Thyroid gland (tissue), 4 donors: ENCODE measurements around the gene CDK5RAP2. TPM values are rescaled to one million over a fixed set of nuclear protein-coding genes. Genes with fewer than 3 reads are reported as not detected.
A peak's percentile ranks its signal among the peaks of the same experiment; 100 is the strongest.

ENCODE experiments used
- DNase-seq, 2 donors: peaks; one replicate each; pipeline ENCODE4 v3.0.0-alpha.2; 2019
- H3K27ac ChIP-seq, 3 donors: fragments of 200-600 bp; sonication (generic); 1 replicate in 2 of 3; 2 replicates in 1 of 3; pipeline ENCODE4 v1.5.1; 2016 to 2019; ENCODE audit warnings: mild to moderate bottlenecking in 1 of 3, moderate library complexity in 1 of 3
- H3K27me3 ChIP-seq: fragments of 200-600 bp; sonication (generic); one replicate; pipeline ENCODE4 v1.5.1; 2019
- H3K36me3 ChIP-seq, 2 donors: fragments of 200-600 bp; sonication (generic); one replicate each; pipeline ENCODE4 v1.5.1; 2016 to 2019
- H3K4me1 ChIP-seq, 2 donors: fragments of 200-600 bp; sonication (generic); one replicate each; pipeline ENCODE4 v1.5.1; 2017 to 2019
- H3K4me3 ChIP-seq, 3 donors: fragments of 200-600 bp; sonication (generic); replicated peaks in 1 of 3; 1 replicate in 2 of 3; 2 replicates in 1 of 3; pipeline ENCODE4 v1.5.1; 2016; ENCODE audit warnings: mild to moderate bottlenecking in 1 of 3
- H3K9me3 ChIP-seq: fragments of 200-600 bp; sonication (generic); one replicate; pipeline ENCODE4 v1.5.1; 2017
- POLR2A ChIP-seq, 2 donors: fragments of 450-650 bp; IDR thresholded peaks; one replicate each; pipeline ENCODE4 v1.6.1; 2017; ENCODE audit warnings: antibody characterized with exemption in 2 of 2, mild to moderate bottlenecking in 2 of 2, moderate library complexity in 1 of 2
- WGBS, 2 donors: methylation state at CpG; one replicate each; pipeline ENCODE4 v1.1.5; 2017; 5-methylcytosine and 5-hydroxymethylcytosine counted together
- intact Hi-C: fragments of 100-400 bp; cut with DNase I; formaldehyde crosslinking; loops from one replicate; pipeline ENCODE4 v1.15.1; 2023
- total RNA-seq, 4 donors: library from RNA; depleted of rRNA; stranded (reverse); fragments of >200 nt; gene quantifications; one replicate each; pipeline ENCODE4 v1.2.3, GENCODE V29; 2016
- TF ChIP-seq, protein P1 (sequence below), 6 experiments: fragments of 200-600 bp in 3 of 6; fragments of 450-650 bp in 3 of 6; sonication (generic) in 3 of 6; IDR thresholded peaks; one replicate each; pipeline ENCODE4 v1.5.1; 2016 to 2019; ENCODE audit warnings: antibody characterized with exemption in 6 of 6, mild to moderate bottlenecking in 2 of 6, inconsistent platforms in 1 of 6, moderate library complexity in 1 of 6

Gene CDK5RAP2
- total RNA-seq, 4 donors from 2014 or later: 39.5 to 51.9 (median 46.9) TPM

DNA sequence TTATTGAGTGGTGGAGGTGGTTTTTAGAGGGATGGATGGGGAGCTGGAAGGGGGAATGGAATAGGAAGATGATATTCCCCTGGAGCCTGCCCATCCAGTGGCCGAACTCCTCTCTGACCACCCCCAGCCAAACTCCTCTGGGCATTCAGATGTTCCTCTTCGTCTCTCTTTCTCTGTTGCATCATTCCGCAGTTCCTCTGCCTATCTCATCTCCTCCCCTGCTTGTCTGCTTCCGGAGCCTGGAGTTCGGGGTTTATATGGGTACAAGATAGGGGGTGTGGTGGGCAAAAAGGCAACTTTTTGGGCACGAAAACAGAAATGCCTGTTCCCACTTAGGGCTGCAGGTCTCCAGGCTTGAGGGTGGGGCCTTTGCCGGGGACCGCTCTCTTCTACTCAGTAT lies 12.2 kb upstream of the CDK5RAP2 start:
- Histone ChIP-seq H3K27ac (no peak overlapping the region), H3K27me3 (no peaks in the 10 kb centered on the region), H3K4me1 (no peaks in the 10 kb centered on the region), H3K9me3 (no peaks in the 10 kb centered on the region), H3K4me3 (no peak overlapping the region), H3K36me3 (no peaks in the 10 kb centered on the region)
- TF ChIP-seq, protein P1, sequence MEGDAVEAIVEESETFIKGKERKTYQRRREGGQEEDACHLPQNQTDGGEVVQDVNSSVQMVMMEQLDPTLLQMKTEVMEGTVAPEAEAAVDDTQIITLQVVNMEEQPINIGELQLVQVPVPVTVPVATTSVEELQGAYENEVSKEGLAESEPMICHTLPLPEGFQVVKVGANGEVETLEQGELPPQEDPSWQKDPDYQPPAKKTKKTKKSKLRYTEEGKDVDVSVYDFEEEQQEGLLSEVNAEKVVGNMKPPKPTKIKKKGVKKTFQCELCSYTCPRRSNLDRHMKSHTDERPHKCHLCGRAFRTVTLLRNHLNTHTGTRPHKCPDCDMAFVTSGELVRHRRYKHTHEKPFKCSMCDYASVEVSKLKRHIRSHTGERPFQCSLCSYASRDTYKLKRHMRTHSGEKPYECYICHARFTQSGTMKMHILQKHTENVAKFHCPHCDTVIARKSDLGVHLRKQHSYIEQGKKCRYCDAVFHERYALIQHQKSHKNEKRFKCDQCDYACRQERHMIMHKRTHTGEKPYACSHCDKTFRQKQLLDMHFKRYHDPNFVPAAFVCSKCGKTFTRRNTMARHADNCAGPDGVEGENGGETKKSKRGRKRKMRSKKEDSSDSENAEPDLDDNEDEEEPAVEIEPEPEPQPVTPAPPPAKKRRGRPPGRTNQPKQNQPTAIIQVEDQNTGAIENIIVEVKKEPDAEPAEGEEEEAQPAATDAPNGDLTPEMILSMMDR (IDR thresholded peaks at IDR 0.05): no peak
- TF ChIP-seq POLR2A (IDR thresholded peaks at IDR 0.05): no peak
- no peak for DNase-seq
- WGBS, 2 donors: 92 to 94% methylated on average over 8 of the region's 8 CpGs
- intact Hi-C loops: no loop called here

DNA sequence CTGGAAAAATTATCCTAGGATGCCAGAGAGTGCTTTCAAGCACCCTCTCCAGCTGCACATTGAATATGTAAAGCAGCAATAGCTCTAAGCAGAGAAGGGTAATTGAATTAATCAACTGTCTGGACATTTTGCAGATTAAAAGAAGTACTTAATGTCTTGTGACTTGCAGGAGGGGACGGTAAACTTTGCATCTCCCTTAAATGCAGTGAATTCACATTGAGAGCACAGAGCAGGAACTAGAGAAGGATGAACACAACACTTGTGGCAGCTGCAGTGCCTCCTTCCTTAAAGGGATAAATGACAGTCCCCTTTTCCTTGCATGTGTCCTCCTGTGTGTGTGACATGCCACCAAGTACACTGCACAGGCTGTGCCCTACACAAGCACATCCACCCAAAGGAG lies 7.4 kb upstream of the CDK5RAP2 start:
- Histone ChIP-seq H3K9me3 (no peaks in the 10 kb centered on the region), H3K4me3 (no peak overlapping the region), H3K27me3 (no peaks in the 10 kb centered on the region), H3K27ac (no peak overlapping the region), H3K4me1 (no peaks in the 10 kb centered on the region), H3K36me3 (no peaks in the 10 kb centered on the region)
- TF ChIP-seq, protein P1 (IDR thresholded peaks at IDR 0.05): no peak
- no peak for TF ChIP-seq POLR2A (IDR thresholded peaks at IDR 0.05)
- intact Hi-C loops: no loop called here
- DNase-seq: no peak
- WGBS, 2 donors: 38 to 65% methylated on average over 1 of the region's 1 CpG

DNA sequence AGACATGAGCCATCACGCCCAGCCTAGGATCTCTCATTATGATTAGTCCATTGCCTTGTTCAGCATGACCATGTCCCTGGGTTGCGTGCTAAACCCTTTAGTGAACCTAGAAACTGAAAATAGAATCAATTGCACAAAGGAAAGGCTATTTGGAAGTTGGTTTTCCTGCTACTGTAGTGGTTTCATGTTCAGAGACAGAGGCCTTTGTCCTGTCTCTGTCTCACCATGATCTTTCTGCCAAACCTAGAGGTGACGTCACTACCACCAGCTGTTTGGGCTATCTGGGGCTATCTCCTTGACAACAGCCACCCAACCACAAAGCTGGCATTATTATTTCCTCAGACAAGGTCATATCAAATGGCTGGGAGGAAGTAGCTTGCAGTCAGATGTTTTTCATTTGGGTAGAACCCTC lies 4.0 kb upstream of the CDK5RAP2 start:
- DNase-seq: no peak
- Histone ChIP-seq H3K9me3 (no peaks in the 10 kb centered on the region), H3K4me1 (peaks cover 4 to 5% of the 10 kb centered on the region in 2 donors), H3K27me3 (no peaks in the 10 kb centered on the region), H3K36me3 (no peaks in the 10 kb centered on the region), H3K27ac (no peak overlapping the region), H3K4me3 (no peak overlapping the region)
- intact Hi-C loops: no loop called here
- TF ChIP-seq POLR2A (IDR thresholded peaks at IDR 0.05): no peak
- TF ChIP-seq, protein P1 (IDR thresholded peaks at IDR 0.05): no peak
- 73% methylated on average over 3 of the region's 3 CpGs for WGBS, 2 donors

DNA sequence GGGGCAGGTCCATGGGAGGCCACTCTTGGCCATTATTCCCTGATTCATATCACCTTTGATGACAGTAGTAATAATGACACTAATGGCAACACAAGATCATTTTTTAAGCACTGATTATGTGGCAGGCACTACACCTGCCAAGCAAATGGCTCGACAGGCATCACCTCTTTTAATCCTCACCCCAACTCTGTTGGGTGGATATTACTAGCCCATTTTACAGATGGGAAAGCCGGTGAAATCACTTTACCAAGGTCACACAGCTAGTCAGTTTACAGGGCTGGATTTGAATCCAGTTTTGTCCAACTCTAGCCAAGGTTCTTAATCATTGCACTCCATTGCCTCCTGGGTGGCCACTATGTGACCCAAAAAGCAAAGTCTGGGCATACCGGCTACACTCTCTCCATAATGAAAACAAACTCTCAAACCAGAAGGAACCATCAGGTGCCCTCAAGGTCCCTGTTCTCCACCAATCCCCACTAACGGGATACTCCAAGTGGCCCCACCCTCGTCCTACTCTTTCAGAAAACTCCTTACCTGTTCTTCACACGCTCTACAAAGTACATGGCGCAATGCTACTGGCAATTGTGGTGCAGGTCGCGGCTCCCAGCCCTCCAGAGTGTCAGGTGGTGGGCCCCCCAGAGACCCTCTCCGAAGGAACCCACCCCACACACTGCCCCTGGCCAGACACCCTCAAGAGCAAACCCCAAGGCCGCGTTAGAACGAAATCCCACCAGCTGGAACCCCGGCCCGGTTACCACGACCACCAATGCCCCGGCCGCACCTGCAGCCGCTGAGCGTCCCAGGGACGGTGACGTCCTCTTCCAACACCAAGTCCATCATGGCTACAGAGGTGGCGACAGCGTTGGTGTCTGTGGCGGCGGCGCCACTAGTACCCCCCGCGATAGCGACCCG lies 572 bp downstream of the CDK5RAP2 start:
- peak overlapping the region in 2 of 3 donors; percentile 42 to 51 for H3K27ac ChIP-seq
- H3K36me3 ChIP-seq: no peaks in the 10 kb centered on the region
- H3K4me3 ChIP-seq: peak overlapping the region; percentile 56 to 95 (median 73)
- intact Hi-C loops: no loop called here
- peaks cover 9 to 10% of the 10 kb centered on the region in 2 donors for H3K4me1 ChIP-seq
- no peaks in the 10 kb centered on the region for H3K27me3 ChIP-seq
- 9 to 14% methylated on average over 12 to 22 of the region's 31 CpGs for WGBS, 2 donors
- peak; percentile 9 to 28 for DNase-seq
- no peak for TF ChIP-seq POLR2A (IDR thresholded peaks at IDR 0.05)
- TF ChIP-seq, protein P1 (IDR thresholded peaks at IDR 0.05): no peak
- no peaks in the 10 kb centered on the region for H3K9me3 ChIP-seq

DNA sequence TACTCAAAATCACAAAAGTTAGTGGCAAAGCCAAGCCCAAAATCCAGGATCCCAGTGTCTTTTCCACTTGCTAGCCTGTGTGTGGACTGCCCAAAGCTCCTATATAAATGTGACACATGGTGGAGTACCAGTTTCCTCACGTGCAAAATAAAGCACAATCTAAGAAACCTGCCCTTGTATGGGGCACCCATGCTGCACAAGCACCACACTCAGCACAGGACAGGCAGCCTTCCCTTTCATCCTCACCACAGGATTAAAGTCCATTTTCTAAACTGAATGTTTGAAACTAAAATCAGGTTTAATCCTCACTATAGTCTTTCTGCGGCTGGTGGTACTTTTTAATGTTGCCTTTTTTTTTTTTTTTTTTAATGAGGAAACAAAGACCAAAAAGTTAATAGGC lies 5.5 kb downstream of the CDK5RAP2 start:
- Histone ChIP-seq H3K36me3 (peaks cover 15 to 20% of the 10 kb centered on the region in 2 donors), H3K4me1 (peaks cover 9% of the 10 kb centered on the region in 2 donors), H3K9me3 (no peaks in the 10 kb centered on the region), H3K4me3 (no peak overlapping the region), H3K27ac (no peak overlapping the region), H3K27me3 (no peaks in the 10 kb centered on the region)
- DNase-seq: no peak
- intact Hi-C loops: no loop called here
- TF ChIP-seq, protein P1 (IDR thresholded peaks at IDR 0.05): no peak
- TF ChIP-seq POLR2A (IDR thresholded peaks at IDR 0.05): no peak
- 71 to 73% methylated on average over 2 of the region's 2 CpGs for WGBS, 2 donors
